HuH-7 (cell line): ENCODE data around the gene RNU7-1.
"Not testable (repeated sequence)": the region's sequence is repeated elsewhere in the genome, so short reads cannot be mapped to it uniquely, and the experiment has no call there.

Source experiments
- DNase-seq: peaks from one replicate; pipeline ENCODE4 v3.0.0; 2011; ENCODE audit warnings: low spot score

The RNU7-1 gene

DNA sequence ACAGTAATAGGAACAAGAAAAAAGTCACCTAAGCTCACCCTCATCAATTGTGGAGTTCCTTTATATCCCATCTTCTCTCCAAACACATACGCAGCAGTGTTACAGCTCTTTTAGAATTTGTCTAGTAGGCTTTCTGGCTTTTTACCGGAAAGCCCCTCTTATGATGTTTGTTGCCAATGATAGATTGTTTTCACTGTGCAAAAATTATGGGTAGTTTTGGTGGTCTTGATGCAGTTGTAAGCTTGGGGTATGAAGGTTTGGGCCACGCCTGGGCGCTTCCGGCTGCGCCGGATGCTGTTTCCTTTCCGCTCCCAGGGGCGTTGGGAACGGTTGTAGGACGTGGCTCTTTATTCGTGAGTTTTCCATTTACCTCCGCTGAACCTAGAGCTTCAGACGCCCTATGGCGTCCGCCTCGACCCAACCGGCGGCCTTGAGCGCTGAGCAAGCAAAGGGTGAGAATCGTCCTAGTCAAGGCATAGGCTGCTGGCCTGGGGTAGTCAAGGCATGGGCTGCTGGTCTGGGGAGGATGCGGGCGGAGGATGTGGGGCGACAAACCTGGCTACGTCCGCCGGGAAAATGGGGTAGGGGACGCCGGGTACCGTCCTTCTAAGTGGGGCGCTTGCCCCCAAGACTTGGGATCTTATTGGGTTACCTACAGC is at the start of gene RNU7-1, which contains the start of gene C12orf57:
RNU7-1 (plus strand) TSS at position 95 of the 659 bp plus-strand sequence.
C12orf57 (plus strand) TSS at position 301 of the 659 bp plus-strand sequence; CDS start at position 401, 100 bp downstream.
- DNase-seq, result peak; percentile 81

DNA sequence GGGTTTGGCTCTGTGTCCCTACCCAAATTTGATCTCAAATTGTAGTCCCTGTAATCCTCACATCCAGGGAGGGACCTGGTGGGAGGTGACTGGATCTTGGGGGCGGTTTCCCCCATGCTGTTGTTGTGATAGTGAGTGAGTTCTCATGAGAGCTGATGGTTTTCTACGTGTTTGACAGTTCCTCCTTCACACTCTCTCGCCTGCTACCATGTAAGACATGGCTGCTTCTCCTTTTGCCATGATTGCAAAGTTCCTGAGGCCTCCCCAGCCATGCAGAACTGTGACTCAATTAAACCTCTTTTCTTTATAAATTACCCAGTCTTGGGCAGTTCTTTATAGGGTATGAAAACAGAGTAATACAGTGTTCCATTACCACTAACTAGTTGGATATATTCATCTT is 49.3 kb upstream of the RNU7-1 start:
- no peak for DNase-seq

GRCh38 chr12:6896846-6897435 is 46.7 kb upstream of the RNU7-1 start:
- no peak for DNase-seq

DNA sequence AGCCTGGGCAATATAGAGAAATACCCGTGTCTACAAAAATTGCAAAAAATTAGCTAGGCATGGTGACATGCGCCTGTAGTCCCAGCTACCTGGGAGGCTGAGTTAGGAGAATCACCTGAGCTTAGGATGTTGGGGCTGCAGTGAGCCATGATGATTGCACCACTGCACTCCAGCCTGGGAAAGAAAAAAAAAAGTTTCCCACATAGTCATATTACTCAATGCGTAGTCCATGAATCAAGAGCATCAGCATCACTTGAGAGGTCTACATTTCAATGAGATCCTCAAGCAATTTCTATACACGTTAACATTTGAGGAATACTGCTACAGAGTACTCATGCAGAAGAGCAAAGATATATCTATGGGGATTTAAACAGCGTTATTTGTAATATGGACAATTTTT is 44.2 kb upstream of the RNU7-1 start:
- no peak for DNase-seq

GRCh38 chr12:6899837-6900519 is 43.6 kb upstream of the RNU7-1 start:
- DNase-seq, result no peak

DNA sequence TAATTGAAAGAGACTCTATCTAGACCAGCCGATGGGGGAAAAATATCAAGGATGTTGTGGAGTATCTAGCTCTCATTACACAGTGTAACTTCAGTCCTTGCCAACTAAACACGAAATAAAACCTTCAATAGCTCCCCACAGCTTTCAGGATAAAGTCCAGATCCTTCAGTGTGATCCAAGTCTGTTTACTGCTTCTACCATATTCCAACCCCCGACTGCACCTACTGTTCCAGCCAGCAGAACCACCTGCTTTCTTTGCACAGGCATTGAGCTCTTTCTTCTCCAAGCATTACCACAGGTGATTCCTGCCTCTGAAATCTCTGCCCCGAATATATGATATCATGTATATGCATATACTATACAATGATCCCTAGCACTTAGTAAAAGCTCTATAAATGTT is 41.2 kb upstream of the RNU7-1 start:
- DNase-seq, result no peak

DNA sequence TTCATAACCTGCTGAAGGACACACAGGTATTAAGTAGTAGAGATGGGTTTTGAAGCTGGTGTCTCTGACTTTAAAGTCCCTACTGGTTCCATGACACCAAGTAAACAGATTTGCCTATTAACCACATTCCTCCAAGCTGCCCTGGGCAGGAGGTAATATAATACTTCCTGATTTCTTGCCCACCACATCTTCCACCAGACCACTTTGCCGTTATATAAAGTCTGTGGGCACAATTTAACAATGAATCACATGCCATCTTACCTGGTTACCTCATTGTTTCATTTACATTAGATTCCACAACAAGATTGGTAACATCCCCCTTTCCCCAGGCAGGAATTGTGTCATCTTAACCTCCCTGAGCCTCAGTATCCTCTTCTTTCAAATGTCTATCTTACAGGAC is 39.9 kb upstream of the RNU7-1 start:
- no peak for DNase-seq

DNA sequence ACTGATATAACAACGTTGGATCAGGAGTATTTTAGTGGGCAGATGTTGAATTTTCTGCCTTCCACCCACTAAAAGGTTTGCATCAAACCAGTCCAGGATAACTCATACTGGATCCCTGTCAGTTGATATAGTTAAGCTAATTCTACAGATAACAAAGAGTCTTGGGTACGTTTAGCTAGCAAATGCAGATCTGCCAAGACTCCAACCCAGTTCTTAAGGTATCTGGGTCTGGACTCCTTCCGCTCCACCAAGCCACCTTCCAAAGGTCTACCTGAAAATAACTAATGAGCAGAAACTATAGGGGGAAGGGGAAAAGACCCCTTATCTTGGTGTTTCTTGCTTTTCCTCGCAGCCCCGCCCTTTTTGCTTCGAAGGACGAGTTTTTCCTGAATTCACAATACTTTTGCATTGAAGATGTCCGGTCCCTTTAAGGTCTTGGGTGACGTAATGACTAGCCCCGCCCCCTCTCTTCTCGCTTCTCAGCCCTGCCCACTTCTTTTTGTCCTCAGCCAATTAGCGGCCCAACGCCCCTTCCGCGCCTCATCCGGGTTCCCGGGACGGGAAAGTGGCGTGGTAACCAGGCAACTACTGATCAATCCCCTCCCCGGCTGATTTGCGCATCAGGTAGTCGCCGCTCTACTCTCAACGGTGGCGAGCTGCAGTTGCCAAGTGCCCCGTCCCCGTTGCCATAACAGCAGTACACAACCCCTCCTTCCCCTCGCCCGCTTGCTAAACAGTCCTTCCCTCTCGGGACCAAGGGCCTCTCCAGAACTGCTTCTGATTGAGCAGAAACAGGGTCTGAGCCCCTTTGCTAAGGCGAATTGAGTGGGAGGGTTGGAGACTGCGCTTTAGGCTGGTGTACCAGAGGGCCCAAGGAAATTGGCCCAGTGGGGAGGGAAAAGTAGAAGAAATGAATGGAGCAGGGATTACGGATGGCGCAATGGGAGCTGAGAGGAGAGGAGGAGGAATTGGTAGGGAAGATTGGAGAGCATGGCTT is 39.0 kb upstream of the RNU7-1 start, which contains the start of gene LRRC23:
LRRC23 (plus strand) TSS at position 543 of the 997 bp plus-strand sequence. CDS start 812 bp downstream, outside the sequence.
- DNase-seq, result peak; percentile 82

- no peak for DNase-seq
Observed at GRCh38 chr12:6905414-6906040, 38.1 kb upstream of the RNU7-1 start.

GRCh38 chr12:6908141-6908540 is 35.5 kb upstream of the RNU7-1 start:
- not testable (repeated sequence) for DNase-seq

DNA sequence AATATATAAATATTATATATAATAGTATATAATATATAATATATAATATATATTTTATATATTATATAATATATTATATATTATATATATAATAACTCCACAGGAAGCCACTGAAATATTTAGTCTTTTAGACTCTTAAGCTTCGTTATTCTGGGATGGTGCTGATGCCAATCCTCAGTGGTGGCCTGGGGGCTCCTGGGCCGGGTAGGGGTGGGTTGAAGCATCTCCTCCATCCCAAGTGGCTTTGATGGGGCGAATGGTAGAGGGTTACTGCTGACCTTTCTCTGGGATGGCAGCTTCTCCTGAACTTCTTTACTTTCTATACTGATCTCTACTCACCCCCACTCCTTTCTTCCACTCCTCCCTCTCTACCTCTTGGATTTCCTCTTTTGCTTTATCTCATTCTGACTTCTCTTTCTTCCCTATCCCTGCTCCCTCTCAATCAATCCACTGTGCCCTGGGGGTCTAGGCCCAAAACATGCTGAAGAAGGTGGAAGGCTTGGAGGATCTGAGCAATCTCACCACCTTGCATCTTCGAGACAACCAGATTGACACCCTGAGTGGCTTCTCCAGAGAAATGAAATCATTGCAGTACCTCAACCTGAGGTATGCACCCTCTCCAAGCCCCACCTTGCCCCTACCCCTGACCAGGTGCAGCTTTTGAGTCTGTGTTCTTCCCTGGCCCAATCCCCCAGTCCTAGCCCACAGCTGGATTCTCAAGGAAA is 34.0 kb upstream of the RNU7-1 start:
- DNase-seq, result no peak

DNA sequence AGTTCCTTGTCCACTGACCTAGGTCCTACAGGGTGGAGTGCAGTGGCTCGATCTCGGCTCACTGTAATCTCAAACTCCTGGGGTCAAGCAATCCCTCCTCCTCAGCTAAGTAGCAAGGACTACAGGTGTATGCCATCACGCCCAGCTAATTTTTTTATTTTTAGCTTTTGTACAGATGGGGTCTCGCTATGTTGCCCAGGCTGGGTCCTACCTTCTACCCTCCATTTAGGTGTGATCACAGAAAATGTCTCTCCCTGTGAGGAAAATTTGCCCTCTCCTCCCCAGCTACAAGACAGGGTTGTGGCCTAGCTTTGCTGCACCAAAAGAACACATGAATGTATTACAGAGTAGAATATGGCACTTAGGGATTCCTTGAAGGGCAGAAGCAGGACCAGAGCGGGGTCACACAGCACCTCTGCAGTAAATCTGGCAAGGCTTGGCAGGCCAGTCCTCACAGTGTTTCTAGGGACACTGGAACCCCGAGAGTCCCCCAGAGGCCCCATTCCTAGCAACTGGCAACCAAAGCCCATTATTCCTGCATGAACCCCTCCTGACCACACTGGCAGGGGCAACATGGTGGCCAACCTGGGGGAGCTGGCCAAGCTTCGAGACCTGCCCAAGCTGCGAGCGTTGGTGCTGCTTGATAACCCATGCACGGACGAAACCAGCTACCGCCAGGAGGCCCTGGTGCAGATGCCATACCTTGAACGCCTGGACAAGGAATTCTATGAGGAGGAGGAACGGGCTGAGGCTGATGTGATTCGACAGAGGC is 31.3 kb upstream of the RNU7-1 start:
- no peak for DNase-seq

GRCh38 chr12:6914246-6914946 is 29.2 kb upstream of the RNU7-1 start, which contains the start of gene ENO2:
Gene ENO2, plus strand, starts transcription at chr12:6914580. Its CDS starts 1,253 bp downstream, at chr12:6915833.
- no peak for DNase-seq

GRCh38 chr12:6914947-6915788 is 28.4 kb upstream of the RNU7-1 start:
- DNase-seq, result no peak

DNA sequence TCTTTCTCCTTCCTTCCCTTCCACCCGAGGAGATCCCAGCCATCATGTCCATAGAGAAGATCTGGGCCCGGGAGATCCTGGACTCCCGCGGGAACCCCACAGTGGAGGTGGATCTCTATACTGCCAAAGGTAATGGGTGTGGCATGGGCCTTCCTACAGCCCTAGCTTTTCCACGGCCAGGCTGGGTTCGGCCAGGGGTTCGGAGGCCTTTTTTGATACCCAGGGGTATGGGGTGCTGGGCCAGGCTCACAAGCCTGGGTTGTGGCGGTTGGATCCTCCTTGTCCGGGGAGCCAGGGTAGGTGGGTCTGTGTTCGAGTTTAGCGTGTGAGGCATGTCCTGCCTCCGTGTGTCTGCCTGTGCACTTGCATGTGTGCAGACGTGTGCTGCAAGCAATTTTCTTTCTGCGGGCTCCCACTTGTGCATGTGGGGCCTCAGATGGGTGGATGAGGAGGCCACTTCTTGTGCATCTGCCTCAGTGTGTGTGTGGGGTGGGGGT is 27.8 kb upstream of the RNU7-1 start:
- DNase-seq, result no peak

GRCh38 chr12:6916426-6917200 is 27.0 kb upstream of the RNU7-1 start:
- DNase-seq, result no peak
